HEK293 (cell line): ENCODE measurements around the gene CTTN.

Source experiments
- REST ChIP-seq: fragments of 450-650 bp; formaldehyde crosslinking; IDR thresholded peaks from 2 replicates; pipeline ENCODE4 v1.5.1; 2016; ENCODE audit warnings: missing biosample characterization, missing genetic modification characterization
- SALL2 ChIP-seq: fragments of 450-650 bp; formaldehyde crosslinking; IDR thresholded peaks from 2 replicates; pipeline ENCODE4 v1.5.0; 2017; ENCODE audit warnings: missing biosample characterization, mild to moderate bottlenecking, missing genetic modification characterization, borderline replicate concordance
- ZBTB21 ChIP-seq: fragments of 450-650 bp; formaldehyde crosslinking; IDR thresholded peaks from 2 replicates; pipeline ENCODE4 v1.5.1; 2017; ENCODE audit warnings: missing biosample characterization, missing genetic modification characterization
- ZIC2 ChIP-seq: fragments of 450-650 bp; formaldehyde crosslinking; IDR thresholded peaks from 2 replicates; pipeline ENCODE4 v1.5.1; 2016; ENCODE audit warnings: missing biosample characterization, missing genetic modification characterization
- TF ChIP-seq, protein P1 (sequence below): fragments of 450-650 bp; formaldehyde crosslinking; IDR thresholded peaks from 2 replicates; pipeline ENCODE4 v1.5.1; 2016; ENCODE audit warnings: missing biosample characterization, missing genetic modification characterization

- TF ChIP-seq SALL2 (tag by site-specific recombination) (no peak), ZBTB21 (tag by site-specific recombination) (no peak), REST (tag by site-specific recombination) (no peak), ZIC2 (tag by site-specific recombination) (no peak)
- TF ChIP-seq, protein P1, sequence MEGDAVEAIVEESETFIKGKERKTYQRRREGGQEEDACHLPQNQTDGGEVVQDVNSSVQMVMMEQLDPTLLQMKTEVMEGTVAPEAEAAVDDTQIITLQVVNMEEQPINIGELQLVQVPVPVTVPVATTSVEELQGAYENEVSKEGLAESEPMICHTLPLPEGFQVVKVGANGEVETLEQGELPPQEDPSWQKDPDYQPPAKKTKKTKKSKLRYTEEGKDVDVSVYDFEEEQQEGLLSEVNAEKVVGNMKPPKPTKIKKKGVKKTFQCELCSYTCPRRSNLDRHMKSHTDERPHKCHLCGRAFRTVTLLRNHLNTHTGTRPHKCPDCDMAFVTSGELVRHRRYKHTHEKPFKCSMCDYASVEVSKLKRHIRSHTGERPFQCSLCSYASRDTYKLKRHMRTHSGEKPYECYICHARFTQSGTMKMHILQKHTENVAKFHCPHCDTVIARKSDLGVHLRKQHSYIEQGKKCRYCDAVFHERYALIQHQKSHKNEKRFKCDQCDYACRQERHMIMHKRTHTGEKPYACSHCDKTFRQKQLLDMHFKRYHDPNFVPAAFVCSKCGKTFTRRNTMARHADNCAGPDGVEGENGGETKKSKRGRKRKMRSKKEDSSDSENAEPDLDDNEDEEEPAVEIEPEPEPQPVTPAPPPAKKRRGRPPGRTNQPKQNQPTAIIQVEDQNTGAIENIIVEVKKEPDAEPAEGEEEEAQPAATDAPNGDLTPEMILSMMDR (tag by site-specific recombination), result no peak
These were observed 38.1 kb upstream of the CTTN start for GRCh38 chr11:70360211-70360610.
